HEK293T (cell line): ENCODE measurements around the gene SMIM30.

ENCODE experiments used
- CTCF ChIA-PET: fragments of 350-600 bp; formaldehyde crosslinking; extraction: SDS; loops from one replicate; lab custom pipeline; 2021; ENCODE audit warnings: antibody characterized with exemption, inconsistent platforms; lab: Yijun Ruan, JAX
- POLR2A ChIA-PET: fragments of 350-600 bp; formaldehyde crosslinking; extraction: SDS; loops from one replicate; lab custom pipeline; 2020; ENCODE audit warnings: antibody characterized with exemption, inconsistent platforms; lab: Yijun Ruan, JAX
- DNase-seq: peaks from one replicate; pipeline ENCODE4 v3.0.0; 2012; ENCODE audit warnings: mixed read lengths; ENCODE audit errors: extremely low spot score
- ARNT ChIP-seq: fragments of 450-650 bp; IDR thresholded peaks from 2 replicates; pipeline ENCODE4 v1.6.1; 2017; ENCODE audit warnings: mild to moderate bottlenecking
- BHLHE40 ChIP-seq: fragments of 450-650 bp; IDR thresholded peaks from 2 replicates; pipeline ENCODE4 v1.6.1; 2016; ENCODE audit warnings: mild to moderate bottlenecking, moderate library complexity, borderline replicate concordance
- CTBP1 ChIP-seq: fragments of 450-650 bp; IDR thresholded peaks from 2 replicates; pipeline ENCODE4 v1.6.1; 2016; ENCODE audit warnings: borderline replicate concordance
- ELF4 ChIP-seq: fragments of 450-650 bp; IDR thresholded peaks from 2 replicates; pipeline ENCODE4 v1.6.1; 2017; ENCODE audit warnings: antibody characterized with exemption
- FOXA1 ChIP-seq: fragments of 450-650 bp; IDR thresholded peaks from 2 replicates; pipeline ENCODE4 v1.6.1; 2016; ENCODE audit warnings: mild to moderate bottlenecking
- FOXK2 ChIP-seq: fragments of 450-650 bp; IDR thresholded peaks from 2 replicates; pipeline ENCODE4 v1.6.1; 2016; ENCODE audit warnings: mild to moderate bottlenecking
- FOXM1 ChIP-seq: fragments of 450-650 bp; IDR thresholded peaks from 2 replicates; pipeline ENCODE4 v1.6.1; 2017; ENCODE audit warnings: mild to moderate bottlenecking, borderline replicate concordance
- HDGF ChIP-seq: fragments of 450-650 bp; IDR thresholded peaks from 2 replicates; pipeline ENCODE4 v1.6.1; 2017; ENCODE audit warnings: antibody characterized with exemption, borderline replicate concordance
- L3MBTL2 ChIP-seq: fragments of 450-650 bp; conservative IDR thresholded peaks from 2 replicates; pipeline ENCODE4 v1.6.1; 2016; ENCODE audit warnings: mild to moderate bottlenecking
- LEF1 ChIP-seq: fragments of 450-650 bp; IDR thresholded peaks from 2 replicates; pipeline ENCODE4 v1.6.1; 2017; ENCODE audit warnings: mild to moderate bottlenecking, borderline replicate concordance
- NFRKB ChIP-seq: fragments of 450-650 bp; IDR thresholded peaks from 2 replicates; pipeline ENCODE4 v1.6.1; 2016; ENCODE audit warnings: mild to moderate bottlenecking, moderate library complexity
- SP1 ChIP-seq: fragments of 450-650 bp; IDR thresholded peaks from 2 replicates; pipeline ENCODE4 v1.6.1; 2017
- SUZ12 ChIP-seq: fragments of 450-650 bp; IDR thresholded peaks from 2 replicates; pipeline ENCODE4 v1.6.1; 2016; ENCODE audit warnings: mild to moderate bottlenecking
- TARDBP ChIP-seq: fragments of 450-650 bp; IDR thresholded peaks from 2 replicates; pipeline ENCODE4 v1.6.1; 2016
- ZNF384 ChIP-seq: fragments of 450-650 bp; IDR thresholded peaks from 2 replicates; pipeline ENCODE4 v1.6.1; 2016
- TF ChIP-seq, protein P1 (sequence below): fragments of 450-650 bp; IDR thresholded peaks from 2 replicates; pipeline ENCODE4 v1.6.1; 2016

Gene SMIM30

DNA sequence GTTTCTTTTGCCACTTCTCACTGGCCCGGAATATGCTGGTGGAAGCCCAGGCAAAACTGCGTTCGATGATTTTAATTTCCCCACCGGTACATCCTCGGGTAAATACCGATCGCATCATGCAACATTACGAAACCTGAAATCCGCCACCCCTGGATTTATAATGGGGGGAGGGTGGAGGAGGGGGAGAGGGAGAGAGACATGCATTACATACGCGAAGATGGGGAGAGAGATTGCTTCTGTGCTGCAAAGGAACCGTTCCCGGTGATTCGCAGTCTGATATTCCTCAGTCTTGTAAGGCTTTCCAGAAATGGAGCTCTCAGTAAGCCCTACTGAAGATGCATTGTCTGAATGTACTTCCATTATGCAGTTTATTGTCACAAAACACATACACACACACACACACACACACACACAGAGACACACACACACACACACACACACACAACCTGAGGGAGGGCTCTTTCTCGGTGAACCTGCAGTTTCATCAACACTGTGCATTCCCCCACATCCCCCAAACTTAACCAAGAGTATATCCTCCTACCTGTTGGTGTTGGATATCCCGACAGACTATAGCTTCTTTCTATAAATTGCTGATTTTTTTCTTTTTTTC is 32.5 kb downstream of the SMIM30 start:
- POLR2A ChIA-PET = interaction anchor here (0.9 to 1.6 kb wide), 5 partner anchors 9 to 146 kb away, joined by 4 to 5 read pairs (median 4); a partner anchor contains a TSS
- peak; percentile 19 for DNase-seq
- CTCF ChIA-PET = interaction anchor here (0.6 kb wide), 1 partner anchor 38 kb away, joined by 4 read pairs; no protein-coding TSS in a partner anchor
- TF ChIP-seq, protein P1, sequence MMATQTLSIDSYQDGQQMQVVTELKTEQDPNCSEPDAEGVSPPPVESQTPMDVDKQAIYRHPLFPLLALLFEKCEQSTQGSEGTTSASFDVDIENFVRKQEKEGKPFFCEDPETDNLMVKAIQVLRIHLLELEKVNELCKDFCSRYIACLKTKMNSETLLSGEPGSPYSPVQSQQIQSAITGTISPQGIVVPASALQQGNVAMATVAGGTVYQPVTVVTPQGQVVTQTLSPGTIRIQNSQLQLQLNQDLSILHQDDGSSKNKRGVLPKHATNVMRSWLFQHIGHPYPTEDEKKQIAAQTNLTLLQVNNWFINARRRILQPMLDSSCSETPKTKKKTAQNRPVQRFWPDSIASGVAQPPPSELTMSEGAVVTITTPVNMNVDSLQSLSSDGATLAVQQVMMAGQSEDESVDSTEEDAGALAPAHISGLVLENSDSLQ = no peak
- TF ChIP-seq L3MBTL2 (peak; percentile 57; the same call in 1 of the 2 replicates), ZNF384 (peak; percentile 98)

DNA sequence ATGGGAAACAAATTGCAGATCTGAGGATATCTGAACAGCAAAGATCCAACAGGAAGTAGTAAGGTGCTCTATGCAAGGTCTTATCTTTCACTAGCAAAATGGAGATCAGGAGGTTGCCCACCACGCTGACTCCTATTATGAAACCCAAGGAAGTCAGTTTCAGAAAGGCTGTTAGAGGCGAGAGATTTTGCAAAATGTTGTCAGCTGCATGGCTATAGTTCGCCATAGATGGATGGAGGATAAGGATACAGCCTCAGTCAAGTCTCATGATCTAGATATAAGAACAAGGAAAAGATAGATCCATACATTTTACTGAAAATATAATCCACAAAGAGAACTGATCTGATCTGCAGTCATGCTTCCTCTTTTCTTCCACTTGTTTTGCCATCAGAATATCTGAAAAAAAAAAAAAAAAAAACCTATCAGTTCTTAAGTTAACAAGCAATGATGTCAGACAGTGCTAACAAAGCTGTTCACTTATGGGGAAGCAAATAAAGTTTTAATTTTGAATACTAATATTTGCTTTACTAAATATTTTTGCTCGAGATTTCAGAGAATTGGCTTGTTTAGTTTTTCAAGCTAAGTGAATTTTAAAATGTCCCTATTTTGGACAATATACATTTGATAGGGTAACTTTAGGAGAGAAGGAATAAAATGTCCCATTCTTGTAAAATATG is 33.7 kb downstream of the SMIM30 start:
- POLR2A ChIA-PET = no interaction called here

DNA sequence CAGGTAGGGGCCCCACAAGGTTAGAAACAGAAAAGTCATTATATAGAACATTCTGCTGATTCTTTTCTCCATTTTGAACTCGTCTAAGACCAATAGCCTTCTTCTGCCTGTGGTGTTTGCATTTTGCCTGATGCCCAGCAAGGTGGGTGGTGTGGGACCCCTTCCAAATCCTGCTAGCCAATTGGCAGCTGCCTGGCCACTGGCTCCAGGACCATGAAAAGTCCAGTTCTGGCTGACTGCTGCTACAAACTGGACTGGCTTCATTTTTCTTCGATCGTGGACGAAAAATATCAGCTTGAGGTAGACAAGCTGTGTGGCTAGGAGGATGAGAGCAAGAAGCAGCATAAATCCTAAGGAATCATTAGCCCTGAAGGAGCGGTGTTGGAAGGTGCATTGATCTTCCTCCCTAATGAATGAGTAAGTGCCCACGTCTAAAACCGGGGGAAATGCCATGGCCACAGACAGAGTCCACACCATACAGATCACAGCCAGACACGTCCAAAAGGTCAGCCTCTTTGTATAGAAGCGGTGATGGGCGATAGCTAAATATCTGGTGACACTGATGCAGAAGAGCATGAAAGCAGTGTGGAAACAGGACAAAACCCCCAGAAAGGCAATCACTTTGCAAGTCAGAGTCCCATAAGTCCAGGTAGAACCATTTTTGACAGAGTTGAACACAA is 34.4 kb downstream of the SMIM30 start:
- CTCF ChIA-PET = no interaction called here
- DNase-seq = no peak
- no peak for TF ChIP-seq LEF1
- TF ChIP-seq, protein P1 = no peak
- no peak for TF ChIP-seq ARNT
- no peak for TF ChIP-seq NFRKB
- no peak for TF ChIP-seq L3MBTL2
- POLR2A ChIA-PET = no interaction called here

More for the DNA sequence above, 33.7 kb downstream of the SMIM30 start:
- TF ChIP-seq HDGF = no peak
- TF ChIP-seq FOXA1 = no peak
- TF ChIP-seq BHLHE40 = no peak
- TF ChIP-seq TARDBP = no peak
- TF ChIP-seq L3MBTL2 = no peak
- TF ChIP-seq FOXM1 = no peak
- no peak for TF ChIP-seq FOXK2
- TF ChIP-seq LEF1 = no peak
- TF ChIP-seq SUZ12 = no peak
- no peak for TF ChIP-seq ELF4
- no peak for TF ChIP-seq CTBP1
- TF ChIP-seq, protein P1 = no peak
- TF ChIP-seq ARNT = no peak
- TF ChIP-seq SP1 = no peak
- TF ChIP-seq ZNF384 = no peak
- no peak for TF ChIP-seq NFRKB
- CTCF ChIA-PET = no interaction called here
- no peak for DNase-seq

DNA sequence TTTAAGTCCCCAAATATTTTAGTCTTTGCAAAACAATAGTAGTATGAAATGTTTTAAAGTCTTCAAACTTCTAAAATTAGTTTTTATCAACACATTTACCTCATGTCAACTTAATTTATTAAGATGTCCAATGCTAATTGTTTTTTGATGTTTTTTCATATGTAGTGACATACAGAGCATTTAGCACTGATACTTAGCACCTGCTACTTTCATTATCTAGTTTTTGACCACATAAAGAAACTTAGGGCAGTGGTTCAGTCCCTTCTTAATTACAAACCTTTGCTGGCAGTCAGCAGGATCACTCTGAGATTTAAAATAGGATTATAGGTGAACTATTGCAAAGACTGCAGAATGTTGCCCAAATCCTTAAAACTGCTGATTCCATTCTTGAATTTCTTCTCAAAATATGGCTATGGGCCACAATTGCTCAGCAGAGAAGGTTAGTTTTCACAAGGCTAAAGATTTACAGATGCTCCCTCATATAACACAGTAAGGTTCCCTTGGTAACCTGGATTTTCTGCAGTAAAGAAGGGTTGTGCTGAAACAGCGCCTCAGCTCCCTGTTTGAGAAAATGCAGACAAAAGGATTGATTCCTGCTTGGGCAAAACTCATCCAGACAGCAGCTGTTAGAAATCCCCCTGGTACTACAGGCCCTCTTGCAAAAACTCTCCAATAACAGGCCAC is 35.1 kb downstream of the SMIM30 start:
- no peak for TF ChIP-seq NFRKB
- POLR2A ChIA-PET = no interaction called here
- CTCF ChIA-PET = no interaction called here
- no peak for DNase-seq

DNA sequence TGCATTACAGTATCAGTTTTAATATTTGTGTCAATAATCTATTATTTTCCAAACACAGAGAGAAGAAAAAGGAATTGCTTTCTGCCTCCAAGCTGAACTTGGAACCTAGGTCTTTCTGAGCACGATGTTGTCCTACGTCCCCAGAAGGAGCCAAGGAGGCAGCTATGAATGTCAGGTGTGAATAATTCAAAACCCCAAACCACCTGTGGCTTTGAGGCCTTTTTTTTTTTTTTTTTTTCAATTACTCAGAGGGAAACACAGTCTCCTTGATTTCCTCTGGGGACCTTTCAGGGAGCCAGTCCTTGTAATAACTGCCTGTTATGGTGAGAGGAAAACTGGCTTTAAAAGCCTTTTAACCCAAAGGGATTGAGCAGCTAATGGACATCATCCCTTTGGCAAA is 40.0 kb downstream of the SMIM30 start:
- no peak for TF ChIP-seq NFRKB
- TF ChIP-seq ZNF384 = no peak
- no peak for TF ChIP-seq HDGF
- TF ChIP-seq, protein P1 = no peak
- TF ChIP-seq L3MBTL2 = no peak
- TF ChIP-seq FOXA1 = no peak
- TF ChIP-seq SP1 = no peak
- POLR2A ChIA-PET = no interaction called here
- DNase-seq = no peak
- CTCF ChIA-PET = no interaction called here

DNA sequence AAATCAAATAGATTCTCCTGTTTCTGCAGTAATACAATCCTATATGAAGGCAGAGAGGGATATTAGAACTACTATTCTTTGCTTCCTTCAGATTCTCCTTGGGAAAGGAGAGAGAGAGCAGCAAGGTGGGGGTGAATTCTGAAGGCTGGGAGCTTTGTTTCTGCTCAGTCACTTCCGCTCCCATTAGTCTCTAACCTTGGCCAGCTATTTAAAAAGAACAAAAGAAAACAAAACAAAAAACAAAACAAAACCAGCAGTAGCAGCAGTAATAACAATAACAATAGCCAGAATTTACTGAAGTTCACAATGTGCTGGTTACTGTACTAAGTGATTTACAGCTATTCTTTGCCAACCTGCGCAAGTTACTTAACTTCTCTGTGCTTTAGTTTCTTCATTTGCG is 41.7 kb downstream of the SMIM30 start:
- TF ChIP-seq FOXK2 (no peak), SUZ12 (no peak), ZNF384 (no peak)
- POLR2A ChIA-PET = no interaction called here
- no peak for DNase-seq

More for the DNA sequence above, 41.7 kb downstream of the SMIM30 start:
- CTCF ChIA-PET = no interaction called here
